ENCODE results near the gene IFNA5. TPM values are rescaled to one million over a fixed set of nuclear protein-coding genes. Genes with fewer than 3 reads are reported as not detected.

IFNA5 gene
- total and polyA plus RNA-seq, 10 of the 15 experiments (the other 5 are each of a cell fraction or from before 2014, with no cell fraction given), result not detected

DNA sequence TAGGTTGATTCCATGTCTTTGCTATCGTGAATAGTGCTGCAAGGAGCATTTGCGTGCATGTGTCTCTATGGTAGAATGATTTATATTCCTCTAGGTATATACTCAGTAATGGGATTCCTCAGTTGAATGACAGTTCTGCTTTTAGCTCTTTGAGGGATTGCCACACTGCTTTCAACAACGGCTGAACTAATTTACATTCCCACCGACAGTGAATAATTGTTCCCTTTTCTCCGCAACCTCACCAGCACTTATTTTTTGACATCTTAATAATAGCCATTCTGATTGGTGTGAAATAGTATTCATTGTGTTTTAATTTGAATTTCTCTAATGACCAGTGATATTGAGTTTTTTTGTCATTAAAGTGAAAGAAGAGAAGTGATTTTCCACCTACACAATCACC lies 18.5 kb downstream of the IFNA5 start (continued):
- TF ChIP-seq, protein P1, sequence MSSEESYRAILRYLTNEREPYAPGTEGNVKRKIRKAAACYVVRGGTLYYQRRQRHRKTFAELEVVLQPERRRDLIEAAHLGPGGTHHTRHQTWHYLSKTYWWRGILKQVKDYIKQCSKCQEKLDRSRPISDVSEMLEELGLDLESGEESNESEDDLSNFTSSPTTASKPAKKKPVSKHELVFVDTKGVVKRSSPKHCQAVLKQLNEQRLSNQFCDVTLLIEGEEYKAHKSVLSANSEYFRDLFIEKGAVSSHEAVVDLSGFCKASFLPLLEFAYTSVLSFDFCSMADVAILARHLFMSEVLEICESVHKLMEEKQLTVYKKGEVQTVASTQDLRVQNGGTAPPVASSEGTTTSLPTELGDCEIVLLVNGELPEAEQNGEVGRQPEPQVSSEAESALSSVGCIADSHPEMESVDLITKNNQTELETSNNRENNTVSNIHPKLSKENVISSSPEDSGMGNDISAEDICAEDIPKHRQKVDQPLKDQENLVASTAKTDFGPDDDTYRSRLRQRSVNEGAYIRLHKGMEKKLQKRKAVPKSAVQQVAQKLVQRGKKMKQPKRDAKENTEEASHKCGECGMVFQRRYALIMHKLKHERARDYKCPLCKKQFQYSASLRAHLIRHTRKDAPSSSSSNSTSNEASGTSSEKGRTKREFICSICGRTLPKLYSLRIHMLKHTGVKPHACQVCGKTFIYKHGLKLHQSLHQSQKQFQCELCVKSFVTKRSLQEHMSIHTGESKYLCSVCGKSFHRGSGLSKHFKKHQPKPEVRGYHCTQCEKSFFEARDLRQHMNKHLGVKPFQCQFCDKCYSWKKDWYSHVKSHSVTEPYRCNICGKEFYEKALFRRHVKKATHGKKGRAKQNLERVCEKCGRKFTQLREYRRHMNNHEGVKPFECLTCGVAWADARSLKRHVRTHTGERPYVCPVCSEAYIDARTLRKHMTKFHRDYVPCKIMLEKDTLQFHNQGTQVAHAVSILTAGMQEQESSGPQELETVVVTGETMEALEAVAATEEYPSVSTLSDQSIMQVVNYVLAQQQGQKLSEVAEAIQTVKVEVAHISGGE (CRISPR knock-in tag; IDR thresholded peaks at IDR 0.05), result no peak
- TF ChIP-seq ZBED1 (IDR thresholded peaks at IDR 0.05; ENCODE audit: borderline replicate concordance) (no peak), HDAC2 (IDR thresholded peaks at IDR 0.05) (no peak), CEBPB (IDR thresholded peaks at IDR 0.05; ENCODE audit: borderline replicate concordance in 1 of 2, low read depth in 2 of 2, low read length in 2 of 2) (no peak), NFYA (IDR thresholded peaks at IDR 0.05; ENCODE audit: borderline replicate concordance, low read depth, low read length) (no peak), STAT3 (IDR thresholded peaks at IDR 0.05; ENCODE audit: low read depth, low read length) (no peak), NR2C1 (IDR thresholded peaks at IDR 0.05) (no peak), SIN3A (IDR thresholded peaks at IDR 0.05; ENCODE audit: low read depth, low read length) (no peak), POLR2AphosphoS5 (IDR thresholded peaks at IDR 0.05; ENCODE audit: low read length) (no peak), SMARCA5 (IDR thresholded peaks at IDR 0.05) (no peak), RAD51 (IDR thresholded peaks at IDR 0.05) (no peak)

- no peak overlapping the region for H3K9ac ChIP-seq (ENCODE audit: control insufficient read depth, insufficient read depth, low read length)
- intact Hi-C loops (cut with micrococcal nuclease; ENCODE audit: unreplicated experiment) (no loop called here), in situ Hi-C loops (cut with MboI) (no loop called here)
- ATAC-seq (no peak), DNase-seq (ENCODE audit: low read depth, low spot score) (no peak), FAIRE-seq (no peak)
- 26% methylated on average over 5 of the region's 5 CpGs for WGBS (ENCODE audit: insufficient coverage, insufficient replicate concordance, low lambda C conversion rate, missing lambda C conversion rate)
- no peaks in the 10 kb centered on the region for H4K20me1 ChIP-seq (ENCODE audit: control insufficient read depth, insufficient read depth)
- CTCF ChIA-PET, result interaction anchor here (1.0 kb wide), 1 partner anchor 8 kb away, joined by 3 read pairs; no protein-coding TSS in a partner anchor
- SMC1A ChIA-PET (ENCODE audit: uncharacterized antibody, unreplicated experiment), result interaction anchor here (0.6 kb wide), 1 partner anchor 33 kb away, joined by 4 read pairs; no protein-coding TSS in a partner anchor
- H3K4me3 ChIP-seq, result no peak overlapping the region
- no peak overlapping the region for H2AFZ ChIP-seq (ENCODE audit: control insufficient read depth, low read depth, low read length)
- H3K4me1 ChIP-seq (ENCODE audit: control insufficient read depth, insufficient read depth, low read length), result no peaks in the 10 kb centered on the region
- no peak overlapping the region for H3K4me2 ChIP-seq (ENCODE audit: control insufficient read depth, insufficient read depth)
- RAD21 ChIA-PET (ENCODE audit: unreplicated experiment), result no interaction called here
- POLR2A ChIA-PET, result no interaction called here
- H3K79me2 ChIP-seq (ENCODE audit: control insufficient read depth, insufficient read depth, low read length), result no peaks in the 10 kb centered on the region
- H3K27me3 ChIP-seq (replicated peaks in 1 of 2; ENCODE audit: control insufficient read depth in 2 of 2, insufficient read depth in 2 of 2, low read length in 1 of 2), result no peaks in the 10 kb centered on the region
- BruUV-seq (replicated peaks), result no TSS peak
- H3K27ac ChIP-seq (ENCODE audit: control insufficient read depth, insufficient read depth), result no peak overlapping the region
- no peaks in the 10 kb centered on the region for H3K36me3 ChIP-seq (ENCODE audit: control insufficient read depth in 2 of 2, insufficient read depth in 2 of 2, low read length in 1 of 2)
- no peaks in the 10 kb centered on the region for H3K9me3 ChIP-seq (replicated peaks; ENCODE audit: control insufficient read depth, insufficient read depth, low read length)
- TF ChIP-seq CEBPZ (IDR thresholded peaks at IDR 0.05; ENCODE audit: low read depth, low read length) (no peak), SUPT20H (IDR thresholded peaks at IDR 0.05; ENCODE audit: borderline replicate concordance, control insufficient read depth, low read depth, low read length) (no peak), ZZZ3 (IDR thresholded peaks at IDR 0.05; ENCODE audit: control insufficient read depth, insufficient read length, low read depth) (no peak)
These were observed 19.0 kb downstream of the IFNA5 start for GRCh38 chr9:21286099-21286498.

Data from GM12878 (cell line).